Rectal smooth muscle tissue (tissue), 1 donor: ENCODE data around the gene DTNA.
"Not testable (repeated sequence)": the region's sequence is repeated elsewhere in the genome, so short reads cannot be mapped to it uniquely, and the experiment has no call there.

ENCODE experiments used
- H3K27ac ChIP-seq: one replicate; pipeline ENCODE4 v1.7.0; 2013; ENCODE audit warnings: low read depth, low read length, inconsistent platforms
- H3K27me3 ChIP-seq: one replicate; pipeline ENCODE4 v1.7.0; 2013; ENCODE audit warnings: low read length; ENCODE audit not compliant: control insufficient read depth, insufficient read depth
- H3K36me3 ChIP-seq: one replicate; pipeline ENCODE4 v1.7.0; 2013; ENCODE audit warnings: low read length; ENCODE audit not compliant: control insufficient read depth, insufficient read depth
- H3K4me1 ChIP-seq: one replicate; pipeline ENCODE4 v1.7.0; 2013; ENCODE audit warnings: low read length; ENCODE audit not compliant: control insufficient read depth, insufficient read depth
- H3K4me3 ChIP-seq: one replicate; pipeline ENCODE4 v1.7.0; 2013; ENCODE audit warnings: low read length
- H3K9ac ChIP-seq: one replicate; pipeline ENCODE4 v1.7.0; 2013; ENCODE audit warnings: low read length

DTNA gene

GRCh38 chr18:34702814-34703213, 7.3 kb upstream of the DTNA start:
- H3K27ac ChIP-seq: no peak overlapping the region
- peaks cover 7% of the 10 kb centered on the region for H3K4me1 ChIP-seq
- H3K9ac ChIP-seq: no peak overlapping the region
- no peaks in the 10 kb centered on the region for H3K36me3 ChIP-seq
- no peaks in the 10 kb centered on the region for H3K27me3 ChIP-seq
- H3K4me3 ChIP-seq: no peak overlapping the region

DNA sequence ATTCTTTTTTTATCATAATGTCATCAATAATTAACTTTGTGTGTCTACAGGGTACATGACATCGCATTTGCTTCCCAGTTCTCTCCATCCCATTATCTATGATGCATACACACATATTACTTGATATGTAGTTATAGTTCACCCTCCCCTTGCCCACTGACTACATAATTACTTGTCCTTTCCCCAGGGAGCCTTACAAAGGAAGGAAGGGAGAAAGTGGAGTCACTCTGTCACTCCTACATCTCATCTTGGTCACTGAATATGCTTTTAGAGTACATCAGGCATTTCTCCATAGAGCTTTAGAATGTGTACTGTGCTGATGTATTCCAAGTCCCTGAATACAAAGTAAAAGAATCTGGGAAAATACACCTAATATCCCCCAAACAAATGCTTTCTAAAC, 6.0 kb upstream of the DTNA start:
- no peaks in the 10 kb centered on the region for H3K36me3 ChIP-seq
- H3K4me1 ChIP-seq: peaks cover 19% of the 10 kb centered on the region
- no peak overlapping the region for H3K4me3 ChIP-seq
- no peak overlapping the region for H3K27ac ChIP-seq
- no peak overlapping the region for H3K9ac ChIP-seq
- H3K27me3 ChIP-seq: no peaks in the 10 kb centered on the region

- H3K4me3 ChIP-seq: no peak overlapping the region
- no peak overlapping the region for H3K9ac ChIP-seq
- no peaks in the 10 kb centered on the region for H3K27me3 ChIP-seq
- no peak overlapping the region for H3K27ac ChIP-seq
- peaks cover 26% of the 10 kb centered on the region for H3K4me1 ChIP-seq
- no peaks in the 10 kb centered on the region for H3K36me3 ChIP-seq
Measured at GRCh38 chr18:34704823-34705222, 5.3 kb upstream of the DTNA start.

GRCh38 chr18:34707670-34708069, 2.4 kb upstream of the DTNA start:
- Histone ChIP-seq H3K36me3 (no peaks in the 10 kb centered on the region), H3K27me3 (no peaks in the 10 kb centered on the region), H3K27ac (peak overlapping the region; percentile 86), H3K9ac (no peak overlapping the region), H3K4me3 (no peak overlapping the region), H3K4me1 (peaks cover 36% of the 10 kb centered on the region)

GRCh38 chr18:34709104-34709503, 994 bp upstream of the DTNA start:
- Histone ChIP-seq H3K27ac (peak overlapping the region; percentile 86), H3K4me3 (no peak overlapping the region), H3K27me3 (no peaks in the 10 kb centered on the region), H3K4me1 (peaks cover 36% of the 10 kb centered on the region), H3K36me3 (no peaks in the 10 kb centered on the region), H3K9ac (peak overlapping the region; percentile 11)

GRCh38 chr18:34710458-34710914, 388 bp downstream of the DTNA start:
- H3K9ac ChIP-seq: no peak overlapping the region
- no peaks in the 10 kb centered on the region for H3K27me3 ChIP-seq
- peaks cover 36% of the 10 kb centered on the region for H3K4me1 ChIP-seq
- H3K27ac ChIP-seq: peak overlapping the region; percentile 86
- H3K36me3 ChIP-seq: no peaks in the 10 kb centered on the region
- H3K4me3 ChIP-seq: peak overlapping the region; percentile 30

GRCh38 chr18:34710934-34711333, 836 bp downstream of the DTNA start:
- H3K36me3 ChIP-seq: no peaks in the 10 kb centered on the region
- H3K27me3 ChIP-seq: no peaks in the 10 kb centered on the region
- H3K4me3 ChIP-seq: no peak overlapping the region
- H3K9ac ChIP-seq: no peak overlapping the region
- H3K27ac ChIP-seq: peak overlapping the region; percentile 86
- H3K4me1 ChIP-seq: peaks cover 36% of the 10 kb centered on the region

- not testable (repeated sequence) for H3K27me3 ChIP-seq
Measured at GRCh38 chr18:34716111-34716510, 6.0 kb downstream of the DTNA start.

DNA sequence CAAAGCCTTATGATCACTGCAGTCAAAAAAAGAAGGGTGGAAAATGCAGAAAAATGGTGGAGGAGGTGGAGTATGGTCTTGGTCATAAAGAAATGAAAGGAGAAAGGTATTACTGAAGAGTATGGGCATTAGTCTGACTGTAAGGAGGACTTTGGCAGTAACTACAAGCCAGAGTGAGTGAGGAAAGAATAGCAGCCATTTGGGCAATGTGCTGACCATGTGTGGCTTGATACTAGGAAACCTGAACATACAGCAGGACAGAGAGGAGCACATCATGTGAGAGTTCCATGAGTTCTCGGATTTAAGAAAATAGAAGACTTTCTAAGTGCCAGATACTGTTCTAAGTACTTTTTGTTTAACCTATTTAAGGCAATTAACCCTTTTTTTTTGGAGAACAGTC, 8.5 kb downstream of the DTNA start:
- H3K9ac ChIP-seq: no peak overlapping the region
- H3K27me3 ChIP-seq: no peaks in the 10 kb centered on the region
- no peak overlapping the region for H3K27ac ChIP-seq
- H3K4me3 ChIP-seq: no peak overlapping the region
- no peaks in the 10 kb centered on the region for H3K36me3 ChIP-seq
- no peaks in the 10 kb centered on the region for H3K4me1 ChIP-seq

More at GRCh38 chr18:34716111-34716510, 6.0 kb downstream of the DTNA start:
- not testable (repeated sequence) for H3K4me3 ChIP-seq, H3K27ac ChIP-seq, H3K4me1 ChIP-seq, H3K9ac ChIP-seq, H3K36me3 ChIP-seq

DNA sequence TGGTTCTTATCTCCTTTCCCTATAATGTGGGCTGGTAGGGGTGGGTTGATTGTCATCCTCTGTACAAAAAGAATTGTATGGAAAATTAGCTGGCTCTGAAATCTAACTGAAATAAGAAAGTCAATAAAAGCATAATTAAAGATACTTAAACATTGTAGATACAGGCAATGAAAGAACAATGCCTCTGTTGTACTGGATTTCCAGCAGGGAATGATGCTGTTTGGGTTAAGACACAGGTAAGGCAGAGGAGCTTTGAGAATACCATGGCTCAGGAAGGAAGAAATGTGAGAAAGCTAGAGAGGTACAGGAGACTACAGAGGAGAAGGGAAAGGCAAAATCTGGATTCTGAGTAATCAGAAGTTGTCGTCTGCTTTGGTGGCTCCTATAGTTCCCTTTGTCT, 10.1 kb downstream of the DTNA start:
- Histone ChIP-seq H3K36me3 (no peaks in the 10 kb centered on the region), H3K4me3 (no peak overlapping the region), H3K9ac (no peak overlapping the region), H3K27me3 (no peaks in the 10 kb centered on the region), H3K27ac (no peak overlapping the region), H3K4me1 (no peaks in the 10 kb centered on the region)

DNA sequence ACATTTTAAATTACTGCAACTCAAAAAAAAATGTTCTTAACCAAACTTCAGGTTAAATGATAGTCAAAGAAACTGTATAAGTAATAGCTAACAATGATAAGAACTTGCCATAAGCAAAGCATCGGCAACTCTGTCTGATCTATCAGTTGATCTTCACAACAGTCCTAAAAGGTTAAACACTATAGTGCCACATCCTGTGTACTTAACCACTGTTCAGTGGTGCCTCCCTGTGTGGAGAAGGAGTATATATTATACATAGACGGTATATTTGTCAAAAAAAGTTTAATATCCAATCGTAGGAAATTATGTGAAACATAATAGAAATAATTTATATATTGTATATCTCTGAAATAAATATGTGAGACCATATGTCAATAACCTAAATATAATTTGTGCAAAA, 13.0 kb downstream of the DTNA start:
- Histone ChIP-seq H3K9ac (no peak overlapping the region), H3K4me1 (no peaks in the 10 kb centered on the region), H3K4me3 (no peak overlapping the region), H3K27ac (no peak overlapping the region), H3K27me3 (no peaks in the 10 kb centered on the region), H3K36me3 (no peaks in the 10 kb centered on the region)

DNA sequence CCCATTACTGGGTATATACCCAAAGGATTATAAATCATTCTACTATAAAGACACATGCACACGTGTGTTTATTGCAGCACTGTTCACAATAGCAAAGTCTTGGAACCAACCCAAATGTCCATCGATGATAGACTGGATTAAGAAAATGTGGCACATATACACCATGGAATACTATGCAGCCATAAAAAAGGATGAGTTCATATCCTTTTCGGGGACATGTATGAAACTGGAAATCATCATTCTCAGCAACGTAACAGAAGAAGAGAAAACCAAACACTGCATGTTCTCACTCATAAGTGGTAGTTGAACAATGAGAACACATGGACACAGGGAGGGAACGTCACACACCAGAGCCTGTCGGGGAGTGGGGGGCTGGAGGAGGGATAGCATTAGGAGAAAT, 15.6 kb downstream of the DTNA start:
- not testable (repeated sequence) for H3K4me1 ChIP-seq, H3K27me3 ChIP-seq, H3K27ac ChIP-seq, H3K9ac ChIP-seq, H3K4me3 ChIP-seq, H3K36me3 ChIP-seq

DNA sequence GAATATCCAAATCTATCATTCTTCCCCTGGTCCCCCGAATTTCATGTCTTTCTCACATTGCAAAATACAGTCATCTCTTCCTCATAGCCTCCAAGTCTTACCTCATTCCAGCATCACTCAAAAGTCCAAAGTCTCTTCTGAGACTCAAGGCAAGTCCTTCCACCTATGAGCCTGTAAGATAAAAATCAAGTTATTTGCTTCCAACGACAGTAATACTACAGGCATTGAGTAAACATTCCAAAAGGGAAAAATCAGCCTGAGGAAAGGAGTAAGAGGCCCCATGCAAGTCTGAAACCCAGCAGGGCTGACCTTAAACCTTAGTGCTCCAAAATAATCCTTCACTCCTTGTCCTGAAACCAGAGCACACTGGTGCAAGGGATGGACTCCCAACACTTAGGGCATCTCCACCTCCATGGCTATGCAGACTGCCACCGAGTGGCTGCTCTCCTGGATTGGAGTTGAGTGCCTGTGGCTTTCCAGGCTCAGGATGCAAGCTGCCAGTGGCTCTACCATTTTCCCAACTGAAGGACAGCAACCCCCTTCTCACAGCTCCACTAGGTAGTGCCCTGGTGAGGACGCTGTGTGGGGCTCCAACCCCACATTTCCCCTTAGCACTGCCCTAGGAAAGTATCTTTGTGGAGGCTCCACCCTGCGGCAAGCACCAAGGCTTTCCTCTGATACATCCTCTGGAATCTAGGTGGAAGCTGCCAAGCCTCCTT, 16.3 kb downstream of the DTNA start:
- H3K4me1 ChIP-seq: peaks cover 7% of the 10 kb centered on the region
- no peak overlapping the region for H3K4me3 ChIP-seq
- H3K27me3 ChIP-seq: no peaks in the 10 kb centered on the region
- H3K9ac ChIP-seq: no peak overlapping the region
- no peak overlapping the region for H3K27ac ChIP-seq
- H3K36me3 ChIP-seq: no peaks in the 10 kb centered on the region
